Gastrocnemius medialis (tissue), 4 donors: ENCODE data around the gene PCDHB5.
"Not testable (repeated sequence)": the region's sequence is repeated elsewhere in the genome, so short reads cannot be mapped to it uniquely, and the experiment has no call there.

ENCODE experiments used
- POLR2A ChIP-seq, 2 donors: fragments of 450-650 bp; IDR thresholded peaks; one replicate each; pipeline ENCODE4 v1.6.1; 2017; ENCODE audit warnings: antibody characterized with exemption in 2 of 2, mild to moderate bottlenecking in 2 of 2, moderate library complexity in 2 of 2
- TF ChIP-seq, protein P1 (sequence below), 5 experiments: fragments of 450-650 bp in 3 of 5; fragments of 200-600 bp in 2 of 5; sonication (generic) in 2 of 5; IDR thresholded peaks in 4 of 5; conservative IDR thresholded peaks in 1 of 5; 1 replicate in 4 of 5; 2 replicates in 1 of 5; pipeline ENCODE4 v1.5.1; 2016 to 2019; ENCODE audit warnings: antibody characterized with exemption in 5 of 5, mild to moderate bottlenecking in 3 of 5, moderate library complexity in 3 of 5

DNA sequence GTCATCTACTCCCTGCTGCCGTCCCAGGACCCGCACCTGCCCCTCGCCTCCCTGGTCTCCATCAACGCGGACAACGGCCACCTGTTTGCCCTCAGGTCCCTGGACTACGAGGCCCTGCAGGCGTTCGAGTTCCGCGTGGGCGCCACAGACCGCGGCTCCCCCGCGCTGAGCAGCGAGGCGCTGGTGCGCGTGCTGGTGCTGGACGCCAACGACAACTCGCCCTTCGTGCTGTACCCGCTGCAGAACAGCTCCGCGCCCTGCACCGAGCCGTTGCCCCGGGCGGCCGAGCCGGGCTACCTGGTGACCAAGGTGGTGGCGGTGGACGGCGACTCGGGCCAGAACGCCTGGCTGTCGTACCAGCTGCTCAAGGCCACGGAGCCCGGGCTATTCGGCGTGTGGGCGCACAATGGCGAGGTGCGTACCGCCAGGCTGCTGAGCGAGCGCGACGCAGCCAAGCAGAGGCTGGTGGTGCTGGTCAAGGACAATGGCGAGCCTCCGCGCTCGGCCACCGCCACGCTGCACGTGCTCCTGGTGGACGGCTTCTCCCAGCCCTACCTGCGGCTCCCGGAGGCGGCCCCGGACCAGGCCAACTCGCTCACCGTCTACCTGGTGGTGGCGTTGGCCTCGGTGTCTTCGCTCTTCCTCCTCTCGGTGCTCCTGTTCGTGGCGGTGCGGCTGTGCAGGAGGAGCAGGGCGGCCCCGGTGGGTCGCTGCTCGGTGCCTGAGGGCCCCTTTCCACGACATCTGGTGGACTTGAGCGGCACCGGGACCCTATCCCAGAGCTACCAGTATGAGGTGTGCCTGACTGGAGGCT is 39.5 kb downstream of the PCDHB5 start:
- TF ChIP-seq, protein P1, sequence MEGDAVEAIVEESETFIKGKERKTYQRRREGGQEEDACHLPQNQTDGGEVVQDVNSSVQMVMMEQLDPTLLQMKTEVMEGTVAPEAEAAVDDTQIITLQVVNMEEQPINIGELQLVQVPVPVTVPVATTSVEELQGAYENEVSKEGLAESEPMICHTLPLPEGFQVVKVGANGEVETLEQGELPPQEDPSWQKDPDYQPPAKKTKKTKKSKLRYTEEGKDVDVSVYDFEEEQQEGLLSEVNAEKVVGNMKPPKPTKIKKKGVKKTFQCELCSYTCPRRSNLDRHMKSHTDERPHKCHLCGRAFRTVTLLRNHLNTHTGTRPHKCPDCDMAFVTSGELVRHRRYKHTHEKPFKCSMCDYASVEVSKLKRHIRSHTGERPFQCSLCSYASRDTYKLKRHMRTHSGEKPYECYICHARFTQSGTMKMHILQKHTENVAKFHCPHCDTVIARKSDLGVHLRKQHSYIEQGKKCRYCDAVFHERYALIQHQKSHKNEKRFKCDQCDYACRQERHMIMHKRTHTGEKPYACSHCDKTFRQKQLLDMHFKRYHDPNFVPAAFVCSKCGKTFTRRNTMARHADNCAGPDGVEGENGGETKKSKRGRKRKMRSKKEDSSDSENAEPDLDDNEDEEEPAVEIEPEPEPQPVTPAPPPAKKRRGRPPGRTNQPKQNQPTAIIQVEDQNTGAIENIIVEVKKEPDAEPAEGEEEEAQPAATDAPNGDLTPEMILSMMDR (IDR thresholded peaks at IDR 0.05 in 4 of 5, conservative IDR thresholded peaks at IDR 0.05 in 1 of 5) = not testable (repeated sequence)
- not testable (repeated sequence) for TF ChIP-seq POLR2A (IDR thresholded peaks at IDR 0.05)
